DOHH2 (cell line): Measurements from ENCODE around the gene SYNE3.
A peak's percentile ranks its signal among the peaks of the same experiment; 100 is the strongest.

Experiments used
- H3F3A ChIP-seq: fragments of 200-600 bp; sonication (generic), shearing (Covaris generic); 2 replicates; pipeline ENCODE4 v1.6.0; 2016; ENCODE audit warnings: antibody characterized with exemption, mild to moderate bottlenecking; ENCODE audit not compliant: control insufficient read depth, insufficient read depth
- H3K27ac ChIP-seq: fragments of 200-600 bp; sonication (generic); 2 replicates; pipeline ENCODE4 v1.5.1; 2014; ENCODE audit warnings: low read depth, mild to moderate bottlenecking, low read length, moderate library complexity
- H3K27me3 ChIP-seq: fragments of 200-600 bp; sonication (generic); 2 replicates; pipeline ENCODE4 v1.6.1; 2014; ENCODE audit warnings: mild to moderate bottlenecking, low read length, mixed read lengths; ENCODE audit not compliant: control insufficient read depth
- H3K36me3 ChIP-seq: fragments of 200-600 bp; sonication (generic); 2 replicates; pipeline ENCODE4 v1.6.1; 2014; ENCODE audit warnings: mild to moderate bottlenecking, low read length, moderate library complexity, mixed read lengths; ENCODE audit not compliant: control insufficient read depth
- H3K4me1 ChIP-seq: fragments of 200-600 bp; sonication (generic); 2 replicates; pipeline ENCODE4 v1.6.1; 2014; ENCODE audit warnings: mild to moderate bottlenecking, low read length, mixed read lengths; ENCODE audit not compliant: control insufficient read depth
- H3K4me2 ChIP-seq: fragments of 200-600 bp; sonication (generic); 2 replicates; pipeline ENCODE4 v1.6.0; 2014; ENCODE audit warnings: mild to moderate bottlenecking, low read length, moderate library complexity
- H3K4me3 ChIP-seq: fragments of 200-600 bp; sonication (generic); 2 replicates; pipeline ENCODE4 v1.5.1; 2014; ENCODE audit warnings: mild to moderate bottlenecking, low read length, mixed read lengths
- H3K79me2 ChIP-seq: fragments of 200-600 bp; sonication (generic); 2 replicates; pipeline ENCODE4 v1.6.1; 2014; ENCODE audit warnings: mild to moderate bottlenecking, low read length, mixed read lengths; ENCODE audit not compliant: control insufficient read depth
- H3K9me2 ChIP-seq: fragments of 200-600 bp; sonication (generic); replicated peaks from 2 replicates; pipeline ENCODE4 v1.6.1; 2014; ENCODE audit warnings: mild to moderate bottlenecking, low read length, mixed read lengths; ENCODE audit not compliant: control insufficient read depth
- H3K9me3 ChIP-seq: fragments of 200-600 bp; sonication (generic); 2 replicates; pipeline ENCODE4 v1.6.1; 2014; ENCODE audit warnings: antibody characterized with exemption, low read length, mixed read lengths; ENCODE audit not compliant: control insufficient read depth, insufficient read depth
- H4K20me1 ChIP-seq: fragments of 200-600 bp; sonication (generic); 2 replicates; pipeline ENCODE4 v1.6.0; 2014; ENCODE audit warnings: low read depth, mild to moderate bottlenecking, antibody characterized with exemption, low read length, moderate library complexity; ENCODE audit not compliant: control insufficient read depth, insufficient read depth
- EZH2phosphoT487 ChIP-seq: fragments of 200-600 bp; sonication (generic); IDR thresholded peaks from 2 replicates; pipeline ENCODE4 v1.6.1; 2017; ENCODE audit warnings: borderline replicate concordance, mild to moderate bottlenecking, antibody characterized with exemption, low read length, moderate library complexity, mixed read lengths
- TF ChIP-seq, protein P1 (sequence below): fragments of 200-600 bp; sonication (generic); IDR thresholded peaks from one replicate; pipeline ENCODE4 v1.5.1; 2014; ENCODE audit warnings: antibody characterized with exemption, mild to moderate bottlenecking, low read depth, low read length; ENCODE audit not compliant: poor library complexity, severe bottlenecking

The SYNE3 gene

DNA sequence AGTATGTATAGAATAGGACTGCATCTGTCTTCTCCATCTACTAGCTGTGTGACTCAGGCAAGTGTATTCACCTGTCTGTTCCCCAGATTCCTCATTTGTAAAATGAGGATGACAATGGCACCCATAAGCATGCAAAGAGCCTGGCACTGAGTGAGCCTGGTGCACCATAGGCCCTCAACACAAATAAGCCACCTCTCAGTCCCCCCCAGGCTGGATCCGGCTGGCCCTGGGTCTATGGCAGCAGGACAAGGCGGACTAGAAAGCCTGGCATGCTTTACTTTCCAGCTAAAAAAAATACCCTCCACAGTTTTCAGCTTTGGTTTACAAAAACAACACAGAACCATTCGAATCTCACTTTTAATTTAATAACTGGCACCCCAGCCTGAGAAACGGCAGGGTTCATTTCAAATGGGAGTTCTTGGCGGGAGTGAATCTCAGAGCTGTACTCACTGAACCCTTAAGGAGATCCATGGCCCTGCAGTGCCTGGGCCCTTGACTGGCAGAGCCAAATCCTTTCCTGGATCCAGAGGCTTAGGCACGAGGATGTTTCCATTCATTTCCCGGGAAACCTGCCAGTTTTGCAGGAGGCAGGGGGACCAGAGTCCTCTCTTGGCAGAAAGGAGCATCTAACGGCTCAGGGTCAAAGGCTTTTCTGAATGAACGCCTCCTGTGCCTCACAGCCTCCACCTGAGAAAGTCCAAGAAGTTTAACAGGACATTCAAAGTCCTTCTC, 17.7 kb downstream of the SYNE3 start:
- Histone ChIP-seq H3K4me1 (peaks cover 56% of the 10 kb centered on the region), H4K20me1 (no peaks in the 10 kb centered on the region)

DNA sequence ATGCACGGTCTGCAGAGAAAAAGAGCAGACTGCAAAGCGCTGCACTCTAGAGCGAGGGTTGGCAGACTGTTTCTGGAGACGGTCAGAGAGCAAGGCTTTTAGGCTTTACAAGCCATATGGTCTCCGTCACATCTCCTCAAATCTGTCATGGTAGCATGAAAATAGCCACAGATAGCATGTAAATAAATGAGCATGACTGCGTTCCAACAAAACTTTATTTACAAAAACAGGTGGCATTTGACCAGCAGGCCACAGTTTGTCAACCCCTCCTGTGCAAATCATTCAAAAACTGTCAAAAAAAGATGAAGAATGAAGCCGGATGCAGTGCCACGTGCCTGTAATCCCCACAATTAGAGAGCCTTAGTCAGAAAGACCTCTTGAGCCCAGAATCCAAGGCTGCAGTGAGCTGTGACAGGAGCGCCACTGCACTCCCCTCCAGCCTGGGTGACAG, 18.9 kb downstream of the SYNE3 start:
- Histone ChIP-seq H3K36me3 (no peaks in the 10 kb centered on the region), H4K20me1 (no peaks in the 10 kb centered on the region), H3K4me3 (peak overlapping the region; percentile 11), H3K9me2 (no peaks in the 10 kb centered on the region), H3K79me2 (no peaks in the 10 kb centered on the region), H3K4me2 (peak overlapping the region; percentile 54), H3K9me3 (no peaks in the 10 kb centered on the region), H3K27me3 (peaks cover 3% of the 10 kb centered on the region; the same call in 1 of the 2 replicates), H3F3A (peaks cover 4% of the 10 kb centered on the region; the same call in 1 of the 2 replicates), H3K4me1 (peaks cover 44% of the 10 kb centered on the region), H3K27ac (peak overlapping the region; percentile 29)
- no peak for TF ChIP-seq EZH2phosphoT487
- TF ChIP-seq, protein P1, sequence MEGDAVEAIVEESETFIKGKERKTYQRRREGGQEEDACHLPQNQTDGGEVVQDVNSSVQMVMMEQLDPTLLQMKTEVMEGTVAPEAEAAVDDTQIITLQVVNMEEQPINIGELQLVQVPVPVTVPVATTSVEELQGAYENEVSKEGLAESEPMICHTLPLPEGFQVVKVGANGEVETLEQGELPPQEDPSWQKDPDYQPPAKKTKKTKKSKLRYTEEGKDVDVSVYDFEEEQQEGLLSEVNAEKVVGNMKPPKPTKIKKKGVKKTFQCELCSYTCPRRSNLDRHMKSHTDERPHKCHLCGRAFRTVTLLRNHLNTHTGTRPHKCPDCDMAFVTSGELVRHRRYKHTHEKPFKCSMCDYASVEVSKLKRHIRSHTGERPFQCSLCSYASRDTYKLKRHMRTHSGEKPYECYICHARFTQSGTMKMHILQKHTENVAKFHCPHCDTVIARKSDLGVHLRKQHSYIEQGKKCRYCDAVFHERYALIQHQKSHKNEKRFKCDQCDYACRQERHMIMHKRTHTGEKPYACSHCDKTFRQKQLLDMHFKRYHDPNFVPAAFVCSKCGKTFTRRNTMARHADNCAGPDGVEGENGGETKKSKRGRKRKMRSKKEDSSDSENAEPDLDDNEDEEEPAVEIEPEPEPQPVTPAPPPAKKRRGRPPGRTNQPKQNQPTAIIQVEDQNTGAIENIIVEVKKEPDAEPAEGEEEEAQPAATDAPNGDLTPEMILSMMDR: no peak

More for the DNA sequence above, 17.7 kb downstream of the SYNE3 start:
- Histone ChIP-seq H3K36me3 (no peaks in the 10 kb centered on the region), H3F3A (peaks cover 4% of the 10 kb centered on the region; the same call in 1 of the 2 replicates), H3K4me3 (no peak overlapping the region), H3K27ac (no peak overlapping the region), H3K9me2 (no peaks in the 10 kb centered on the region), H3K4me2 (no peak overlapping the region), H3K27me3 (peaks cover 3% of the 10 kb centered on the region; the same call in 1 of the 2 replicates), H3K9me3 (no peaks in the 10 kb centered on the region), H3K79me2 (no peaks in the 10 kb centered on the region)
- TF ChIP-seq, protein P1: no peak
- TF ChIP-seq EZH2phosphoT487: no peak

DNA sequence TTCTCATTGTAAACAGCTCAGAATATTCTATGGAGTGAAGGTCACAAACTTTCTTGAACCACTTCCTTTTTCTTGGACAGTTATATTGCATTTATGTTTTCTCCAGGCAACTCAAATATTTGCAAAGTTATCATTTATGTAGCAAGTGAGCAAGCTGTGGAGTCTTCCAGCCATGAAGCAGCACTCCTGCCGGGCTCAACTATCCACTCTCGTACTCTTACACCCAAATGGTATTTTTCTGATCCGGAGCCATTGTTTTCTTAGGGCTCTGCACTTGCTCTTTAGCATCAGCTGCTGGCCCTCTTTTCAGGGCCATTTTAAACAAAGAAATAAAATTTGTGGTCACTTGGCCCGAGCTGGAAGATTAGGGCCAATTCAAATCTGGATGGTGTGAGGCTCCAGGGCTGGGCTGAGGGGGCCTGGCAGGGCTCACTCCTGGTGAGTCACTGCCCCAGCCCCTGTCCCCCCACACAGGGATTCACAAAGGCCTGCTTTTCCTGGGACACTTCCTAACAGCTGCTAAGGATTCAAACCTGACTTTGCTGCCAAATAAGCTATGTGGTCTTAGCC, 19.7 kb downstream of the SYNE3 start:
- no peaks in the 10 kb centered on the region for H3K36me3 ChIP-seq
- peak overlapping the region; percentile 29; the same call in 1 of the 2 replicates for H3K27ac ChIP-seq
- no peaks in the 10 kb centered on the region for H3K79me2 ChIP-seq
- H3K9me3 ChIP-seq: no peaks in the 10 kb centered on the region
- H3K9me2 ChIP-seq: no peaks in the 10 kb centered on the region
- H3K4me1 ChIP-seq: peaks cover 40% of the 10 kb centered on the region
- TF ChIP-seq EZH2phosphoT487: no peak
- TF ChIP-seq, protein P1: no peak
- H3K4me3 ChIP-seq: peak overlapping the region; percentile 11; the same call in 1 of the 2 replicates
- peak overlapping the region; percentile 54 for H3K4me2 ChIP-seq
- H4K20me1 ChIP-seq: no peaks in the 10 kb centered on the region
- peaks cover 3% of the 10 kb centered on the region; the same call in 1 of the 2 replicates for H3K27me3 ChIP-seq
- peaks cover 4% of the 10 kb centered on the region; the same call in 1 of the 2 replicates for H3F3A ChIP-seq
